ENCODE results near the gene WDR70. TPM values are rescaled to one million over a fixed set of nuclear protein-coding genes. Genes with fewer than 3 reads are reported as not detected.
"Not testable (repeated sequence)": the region's sequence is repeated elsewhere in the genome, so short reads cannot be mapped to it uniquely, and the experiment has no call there.

WDR70 gene
- total RNA-seq (2021), result 55.2 and 61.5 TPM in 2 replicates
- Bru-seq, nascent RNA, result percentile 86 among the genes with signal in this experiment
- percentile 71 among the genes with signal in this experiment for BruChase-seq, experiment 1, labeled RNA remaining after a 2-hour chase
- BruChase-seq, experiment 2, labeled RNA remaining after a 6-hour chase, result percentile 69 among the genes with signal in this experiment
- long read RNA-seq, transcript WDR70-201 (18 exons, 2,983 nt), result major isoform, 54 of 118 reads
- long read RNA-seq, partial matches to known transcripts, result 8 of 118 reads
- long read RNA-seq, other reads (novel, unspliced or antisense), result 55 of 118 reads

GRCh38 chr5:37379100-37379628 is at the start of gene WDR70:
Gene WDR70, plus strand, starts transcription at chr5:37379318. Its CDS starts 50 bp downstream, at chr5:37379368.
- Histone ChIP-seq H3K27ac (ENCODE audit: low read depth, low read length, poor library complexity, severe bottlenecking) (peak within 1 kb of the TSS; percentile 60), H3K4me3 (ENCODE audit: low read depth, low read length, poor library complexity, severe bottlenecking) (peak within 1 kb of the TSS; percentile 87)
- ChIA-PET POLR2A (ENCODE audit: low non-redundant PET) (interaction anchor here (0.6 to 0.7 kb wide), 2 partner anchors 8 to 1737 kb away, joined by 3 to 4 read pairs; no protein-coding TSS in a partner anchor), CTCF (interaction anchor here (0.6 to 0.7 kb wide), 7 partner anchors 26 to 814 kb away, joined by 3 to 8 read pairs (median 4); no protein-coding TSS in a partner anchor)
- H3K4me1 ChIP-seq (ENCODE audit: insufficient read depth, low read length, poor library complexity, severe bottlenecking); intact Hi-C loops (cut with micrococcal nuclease; ENCODE audit: unreplicated experiment); H3K36me3 ChIP-seq (ENCODE audit: insufficient read depth, low read length, poor library complexity, severe bottlenecking); H3K27me3 ChIP-seq (replicated peaks; ENCODE audit: insufficient read depth, low read depth, low read length, poor library complexity); H3K9me3 ChIP-seq (ENCODE audit: low read depth, low read length, poor library complexity, severe bottlenecking); BruUV-seq (replicated peaks): not testable (repeated sequence)
- DNase-seq (ENCODE audit: low spot score), result peak; percentile 95
- TF ChIP-seq CTCF (conservative IDR thresholded peaks at IDR 0.05; ENCODE audit: low read depth, low read length), result peak; percentile 85

GRCh38 chr5:37334754-37335153 is 44.4 kb upstream of the WDR70 start:
- DNase-seq (ENCODE audit: low spot score); intact Hi-C loops (cut with micrococcal nuclease; ENCODE audit: unreplicated experiment); BruUV-seq (replicated peaks); H3K4me1 ChIP-seq (ENCODE audit: insufficient read depth, low read length, poor library complexity, severe bottlenecking); H3K27ac ChIP-seq (ENCODE audit: low read depth, low read length, poor library complexity, severe bottlenecking); POLR2A ChIA-PET (ENCODE audit: low non-redundant PET); H3K27me3 ChIP-seq (replicated peaks; ENCODE audit: insufficient read depth, low read depth, low read length, poor library complexity); CTCF ChIA-PET; H3K4me3 ChIP-seq (ENCODE audit: low read depth, low read length, poor library complexity, severe bottlenecking); H3K9me3 ChIP-seq (ENCODE audit: low read depth, low read length, poor library complexity, severe bottlenecking): not testable (repeated sequence)
- peaks cover 74% of the 10 kb centered on the region for H3K36me3 ChIP-seq (ENCODE audit: insufficient read depth, low read length, poor library complexity, severe bottlenecking)

GRCh38 chr5:37342741-37343140 is 36.4 kb upstream of the WDR70 start:
- H3K9me3 ChIP-seq (ENCODE audit: low read depth, low read length, poor library complexity, severe bottlenecking); BruUV-seq (replicated peaks); POLR2A ChIA-PET (ENCODE audit: low non-redundant PET); H3K27me3 ChIP-seq (replicated peaks; ENCODE audit: insufficient read depth, low read depth, low read length, poor library complexity); DNase-seq (ENCODE audit: low spot score); CTCF ChIA-PET; H3K4me3 ChIP-seq (ENCODE audit: low read depth, low read length, poor library complexity, severe bottlenecking); H3K4me1 ChIP-seq (ENCODE audit: insufficient read depth, low read length, poor library complexity, severe bottlenecking); H3K27ac ChIP-seq (ENCODE audit: low read depth, low read length, poor library complexity, severe bottlenecking): not testable (repeated sequence)
- intact Hi-C loops (cut with micrococcal nuclease; ENCODE audit: unreplicated experiment), result loop anchor here (5.0 kb wide), 1 partner anchor 35 kb away; no protein-coding TSS in a partner anchor
- H3K36me3 ChIP-seq (ENCODE audit: insufficient read depth, low read length, poor library complexity, severe bottlenecking), result peaks cover 75% of the 10 kb centered on the region

- H3K9me3 ChIP-seq (ENCODE audit: low read depth, low read length, poor library complexity, severe bottlenecking), result no peaks in the 10 kb centered on the region
- intact Hi-C loops (cut with micrococcal nuclease; ENCODE audit: unreplicated experiment), result no loop called here
- BruUV-seq (replicated peaks), result no TSS peak
- TF ChIP-seq EZH2 (IDR thresholded peaks at IDR 0.05; ENCODE audit: borderline replicate concordance, low read depth, low read length, poor library complexity, severe bottlenecking) (no peak), CTCF (conservative IDR thresholded peaks at IDR 0.05; ENCODE audit: low read depth, low read length) (no peak)
- no peaks in the 10 kb centered on the region for H3K27me3 ChIP-seq (replicated peaks; ENCODE audit: insufficient read depth, low read depth, low read length, poor library complexity)
- peaks cover 73% of the 10 kb centered on the region for H3K36me3 ChIP-seq (ENCODE audit: insufficient read depth, low read length, poor library complexity, severe bottlenecking)
- POLR2A ChIA-PET (ENCODE audit: low non-redundant PET), result no interaction called here
- no peak for DNase-seq (ENCODE audit: low spot score)
- H3K27ac ChIP-seq (ENCODE audit: low read depth, low read length, poor library complexity, severe bottlenecking), result no peak overlapping the region
- no peaks in the 10 kb centered on the region for H3K4me1 ChIP-seq (ENCODE audit: insufficient read depth, low read length, poor library complexity, severe bottlenecking)
- no peak overlapping the region for H3K4me3 ChIP-seq (ENCODE audit: low read depth, low read length, poor library complexity, severe bottlenecking)
- CTCF ChIA-PET, result no interaction called here
Observed at GRCh38 chr5:37355161-37355560, 24.0 kb upstream of the WDR70 start.
